BJ (cell line): ENCODE results near the gene RGS18. TPM values are rescaled to one million over a fixed set of nuclear protein-coding genes. Genes with fewer than 3 reads are reported as not detected.

Source experiments
- CTCF ChIA-PET: fragments of 350-600 bp; formaldehyde crosslinking; extraction: SDS; loops from one replicate; lab custom pipeline; 2021; ENCODE audit warnings: antibody characterized with exemption, inconsistent platforms; lab: Yijun Ruan, JAX
- POLR2A ChIA-PET: fragments of 300-600 bp; sonication (Branson Sonifier 250); formaldehyde crosslinking; extraction: SDS; loops from one replicate; lab custom pipeline; 2021; ENCODE audit warnings: antibody characterized with exemption; lab: Charles Lee
- DNase-seq: peaks from one replicate; pipeline ENCODE4 v3.0.0-alpha.2; 2011; ENCODE audit warnings: low read depth
- H3K27me3 ChIP-seq: 2 replicates; pipeline ENCODE4 v1.6.0; 2011; ENCODE audit warnings: low read length; ENCODE audit not compliant: control insufficient read depth, insufficient read depth
- H3K36me3 ChIP-seq: 2 replicates; pipeline ENCODE4 v1.5.1; 2011; ENCODE audit warnings: low read length; ENCODE audit not compliant: control insufficient read depth, insufficient read depth
- H3K4me3 ChIP-seq: 2 replicates; pipeline ENCODE4 v1.5.1; 2011; ENCODE audit warnings: low read depth, mild to moderate bottlenecking, control low read depth, low read length
- polyA plus RNA-seq: library from polyadenylated mRNA; depleted of rRNA; stranded (reverse); fragments of >200 nt; gene quantifications from 2 replicates; pipeline ENCODE4 v1.2.3, GENCODE V29; 2011
- TF ChIP-seq, protein P1 (sequence below): IDR thresholded peaks from 2 replicates; pipeline ENCODE4 v1.5.1; 2011; ENCODE audit warnings: low read depth, mild to moderate bottlenecking, control low read depth, inconsistent platforms, low read length, moderate library complexity; ENCODE audit not compliant: insufficient read depth

RGS18 gene
- polyA plus RNA-seq, 1 experiment, result not detected

DNA sequence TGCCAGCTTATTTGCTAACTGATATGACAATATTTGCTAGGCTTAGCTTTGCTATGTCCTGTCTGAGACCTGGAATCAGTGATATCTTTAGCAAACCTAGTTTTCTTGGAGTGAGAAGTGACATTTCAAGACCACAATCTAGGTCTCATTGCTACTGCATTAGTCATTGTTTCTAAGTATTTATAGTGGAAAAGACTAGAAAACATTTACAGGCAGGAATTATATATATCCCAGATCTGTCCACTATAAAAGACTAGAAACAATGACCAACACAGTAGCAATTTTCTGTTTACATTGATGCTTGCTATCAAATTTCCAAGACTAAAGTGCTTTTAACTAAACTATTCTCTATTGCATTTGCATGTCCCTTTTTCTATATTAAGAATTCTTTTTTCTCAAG lies 5.0 kb upstream of the RGS18 start:
- Histone ChIP-seq H3K4me3 (no peak overlapping the region), H3K36me3 (no peaks in the 10 kb centered on the region), H3K27me3 (no peaks in the 10 kb centered on the region)
- TF ChIP-seq, protein P1, sequence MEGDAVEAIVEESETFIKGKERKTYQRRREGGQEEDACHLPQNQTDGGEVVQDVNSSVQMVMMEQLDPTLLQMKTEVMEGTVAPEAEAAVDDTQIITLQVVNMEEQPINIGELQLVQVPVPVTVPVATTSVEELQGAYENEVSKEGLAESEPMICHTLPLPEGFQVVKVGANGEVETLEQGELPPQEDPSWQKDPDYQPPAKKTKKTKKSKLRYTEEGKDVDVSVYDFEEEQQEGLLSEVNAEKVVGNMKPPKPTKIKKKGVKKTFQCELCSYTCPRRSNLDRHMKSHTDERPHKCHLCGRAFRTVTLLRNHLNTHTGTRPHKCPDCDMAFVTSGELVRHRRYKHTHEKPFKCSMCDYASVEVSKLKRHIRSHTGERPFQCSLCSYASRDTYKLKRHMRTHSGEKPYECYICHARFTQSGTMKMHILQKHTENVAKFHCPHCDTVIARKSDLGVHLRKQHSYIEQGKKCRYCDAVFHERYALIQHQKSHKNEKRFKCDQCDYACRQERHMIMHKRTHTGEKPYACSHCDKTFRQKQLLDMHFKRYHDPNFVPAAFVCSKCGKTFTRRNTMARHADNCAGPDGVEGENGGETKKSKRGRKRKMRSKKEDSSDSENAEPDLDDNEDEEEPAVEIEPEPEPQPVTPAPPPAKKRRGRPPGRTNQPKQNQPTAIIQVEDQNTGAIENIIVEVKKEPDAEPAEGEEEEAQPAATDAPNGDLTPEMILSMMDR, result no peak
- no peak for DNase-seq
- CTCF ChIA-PET, result no interaction called here
- POLR2A ChIA-PET, result no interaction called here

GRCh38 chr1:192157067-192157466 lies 1.2 kb upstream of the RGS18 start:
- H3K4me3 ChIP-seq, result no peak overlapping the region
- TF ChIP-seq, protein P1, result no peak
- DNase-seq, result no peak
- H3K36me3 ChIP-seq, result no peaks in the 10 kb centered on the region
- CTCF ChIA-PET, result no interaction called here
- POLR2A ChIA-PET, result no interaction called here
- no peaks in the 10 kb centered on the region for H3K27me3 ChIP-seq

GRCh38 chr1:192159014-192159413 lies 752 bp downstream of the RGS18 start:
- no peaks in the 10 kb centered on the region for H3K36me3 ChIP-seq
- ChIA-PET CTCF (interaction anchor here (0.5 kb wide), 1 partner anchor 9 kb away, joined by 3 read pairs; no protein-coding TSS in a partner anchor), POLR2A (no interaction called here)
- TF ChIP-seq, protein P1, result no peak
- H3K4me3 ChIP-seq, result no peak overlapping the region
- no peaks in the 10 kb centered on the region for H3K27me3 ChIP-seq
- no peak for DNase-seq

DNA sequence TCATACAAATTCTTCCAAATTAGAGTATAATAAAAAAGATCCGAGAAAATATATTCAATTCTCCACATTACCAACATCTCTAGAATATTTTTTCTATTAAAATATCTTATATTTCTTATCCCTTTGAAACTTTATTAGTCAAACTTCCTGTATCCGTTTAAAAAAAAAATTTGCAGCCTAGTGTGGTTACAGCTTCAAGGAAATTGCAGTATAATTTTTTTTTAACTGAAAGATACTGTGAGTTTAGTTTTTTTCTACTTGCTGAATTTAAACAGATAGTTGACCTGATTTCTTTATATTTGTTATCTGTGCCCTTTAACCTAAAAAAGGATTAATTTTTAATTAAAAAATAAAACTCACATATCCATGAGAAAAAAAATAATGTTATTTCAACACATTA lies 1.5 kb downstream of the RGS18 start:
- Histone ChIP-seq H3K4me3 (no peak overlapping the region), H3K36me3 (no peaks in the 10 kb centered on the region), H3K27me3 (no peaks in the 10 kb centered on the region)
- TF ChIP-seq, protein P1, result no peak
- POLR2A ChIA-PET, result no interaction called here
- DNase-seq, result no peak
- CTCF ChIA-PET, result no interaction called here

DNA sequence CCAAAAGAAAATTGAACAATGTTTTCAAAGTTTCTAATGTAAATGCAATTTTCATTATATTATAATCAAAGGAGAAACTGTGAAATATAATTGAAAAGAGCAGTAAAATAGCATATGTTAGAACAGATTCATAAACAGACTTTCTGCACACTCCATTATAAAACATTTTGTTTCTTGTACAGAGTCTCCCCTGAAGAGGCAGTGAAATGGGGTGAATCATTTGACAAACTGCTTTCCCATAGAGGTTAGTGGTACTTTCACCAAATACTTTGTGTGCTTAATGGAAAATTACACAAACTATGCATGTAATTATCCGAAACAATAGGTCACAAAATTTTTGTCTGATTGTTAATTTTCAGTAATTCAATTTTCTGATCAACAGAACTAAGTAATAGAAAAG lies 1.9 kb downstream of the RGS18 start:
- H3K36me3 ChIP-seq, result no peaks in the 10 kb centered on the region
- TF ChIP-seq, protein P1, result no peak
- no peaks in the 10 kb centered on the region for H3K27me3 ChIP-seq
- ChIA-PET POLR2A (no interaction called here), CTCF (no interaction called here)
- no peak overlapping the region for H3K4me3 ChIP-seq
- DNase-seq, result no peak
